Mesendoderm (in vitro differentiated cells): Measurements from ENCODE around the gene TAPT1.

Experiments used
- DNase-seq: peaks from one replicate; pipeline ENCODE4 v3.0.0; 2013
- H2AK5ac ChIP-seq: 2 replicates; pipeline ENCODE4 v1.6.1; 2013; ENCODE audit warnings: low read length, inconsistent platforms
- H2BK120ac ChIP-seq: 2 replicates; pipeline ENCODE4 v1.6.1; 2013; ENCODE audit warnings: low read depth, mild to moderate bottlenecking, low read length, moderate library complexity, mixed read lengths
- H2BK15ac ChIP-seq: replicated peaks from 2 replicates; pipeline ENCODE4 v1.6.1; 2013; ENCODE audit warnings: low read depth, mild to moderate bottlenecking, moderate library complexity
- H2BK5ac ChIP-seq: 2 replicates; pipeline ENCODE4 v1.6.1; 2013; ENCODE audit warnings: low read length, inconsistent platforms
- H3K18ac ChIP-seq: 2 replicates; pipeline ENCODE4 v1.6.1; 2013; ENCODE audit warnings: mild to moderate bottlenecking, low read length, mixed read lengths
- H3K23ac ChIP-seq: one replicate; pipeline ENCODE4 v1.6.1; 2013; ENCODE audit warnings: low read length
- H3K27ac ChIP-seq: 2 replicates; pipeline ENCODE4 v1.5.1; 2013; ENCODE audit warnings: low read depth, mild to moderate bottlenecking, inconsistent platforms, low read length, moderate library complexity
- H3K27me3 ChIP-seq: 2 replicates; pipeline ENCODE4 v1.6.1; 2013; ENCODE audit warnings: low read length, control low read depth, mild to moderate bottlenecking, inconsistent platforms; ENCODE audit not compliant: insufficient read depth, poor library complexity
- H3K36me3 ChIP-seq: 2 replicates; pipeline ENCODE4 v1.6.1; 2013; ENCODE audit warnings: low read length, inconsistent platforms; ENCODE audit not compliant: control insufficient read depth, insufficient read depth
- H3K4ac ChIP-seq: one replicate; pipeline ENCODE4 v1.6.1; 2013; ENCODE audit warnings: low read depth, mild to moderate bottlenecking, low read length, moderate library complexity
- H3K4me1 ChIP-seq: 2 replicates; pipeline ENCODE4 v1.6.1; 2013; ENCODE audit warnings: low read depth, low read length, inconsistent platforms; ENCODE audit not compliant: control insufficient read depth
- H3K4me2 ChIP-seq: 2 replicates; pipeline ENCODE4 v1.6.1; 2013; ENCODE audit warnings: low read length
- H3K4me3 ChIP-seq: 2 replicates; pipeline ENCODE4 v1.5.1; 2013; ENCODE audit warnings: mild to moderate bottlenecking, low read length
- H3K56ac ChIP-seq: one replicate; pipeline ENCODE4 v1.6.1; 2013; ENCODE audit warnings: low read length
- H3K79me1 ChIP-seq: 2 replicates; pipeline ENCODE4 v1.6.1; 2013; ENCODE audit warnings: low read length, inconsistent platforms
- H3K79me2 ChIP-seq: 2 replicates; pipeline ENCODE4 v1.6.1; 2013; ENCODE audit warnings: mild to moderate bottlenecking, low read length; ENCODE audit not compliant: control insufficient read depth, insufficient read depth
- H3K9ac ChIP-seq: 2 replicates; pipeline ENCODE4 v1.6.1; 2013; ENCODE audit warnings: low read length, inconsistent platforms
- H4K5ac ChIP-seq: one replicate; pipeline ENCODE4 v1.6.1; 2013; ENCODE audit warnings: low read length
- H4K8ac ChIP-seq: one replicate; pipeline ENCODE4 v1.6.1; 2013; ENCODE audit warnings: low read depth, mild to moderate bottlenecking, control low read depth, low read length, moderate library complexity
- WGBS: extraction: QIAGEN DNeasy Blood & Tissue Kit; methylation state at CpG from one replicate; pipeline ENCODE4 v1.1.7; 2013; ENCODE audit warnings: low lambda C conversion rate, missing lambda C conversion rate; ENCODE audit not compliant: insufficient coverage; ENCODE audit errors: extremely low coverage; 5-methylcytosine and 5-hydroxymethylcytosine counted together

The TAPT1 gene

GRCh38 chr4:16253127-16253960, 27.1 kb upstream of the TAPT1 start:
- Histone ChIP-seq H2AK5ac (no peak overlapping the region), H4K5ac (no peak overlapping the region), H3K79me2 (no peaks in the 10 kb centered on the region), H3K4me2 (no peak overlapping the region), H3K79me1 (no peaks in the 10 kb centered on the region), H3K4me1 (no peaks in the 10 kb centered on the region), H3K56ac (no peak overlapping the region), H3K4me3 (no peak overlapping the region), H3K9ac (no peak overlapping the region), H3K27me3 (no peaks in the 10 kb centered on the region), H4K8ac (no peak overlapping the region), H3K23ac (no peak overlapping the region), H2BK15ac (no peak overlapping the region), H3K27ac (no peak overlapping the region), H2BK5ac (no peak overlapping the region), H3K18ac (no peak overlapping the region), H3K36me3 (no peaks in the 10 kb centered on the region), H3K4ac (no peak overlapping the region), H2BK120ac (no peak overlapping the region)
- no CpG with 5 or more reads among the region's 2 CpGs for WGBS
- no peak for DNase-seq

GRCh38 chr4:16250661-16251365, 24.5 kb upstream of the TAPT1 start:
- Histone ChIP-seq H3K4ac (no peak overlapping the region), H3K9ac (no peak overlapping the region), H3K4me3 (no peak overlapping the region), H3K23ac (no peak overlapping the region), H3K27me3 (no peaks in the 10 kb centered on the region), H3K79me1 (no peaks in the 10 kb centered on the region), H2BK5ac (no peak overlapping the region), H3K18ac (no peak overlapping the region), H3K4me1 (peaks cover 3% of the 10 kb centered on the region), H3K36me3 (no peaks in the 10 kb centered on the region), H2BK120ac (no peak overlapping the region), H3K27ac (no peak overlapping the region), H3K4me2 (no peak overlapping the region), H4K8ac (no peak overlapping the region), H4K5ac (no peak overlapping the region), H2AK5ac (no peak overlapping the region), H3K56ac (no peak overlapping the region), H2BK15ac (no peak overlapping the region), H3K79me2 (no peaks in the 10 kb centered on the region)
- no CpG with 5 or more reads among the region's 6 CpGs for WGBS
- peak; percentile 22 for DNase-seq

- no CpG with 5 or more reads among the region's 2 CpGs for WGBS
- H3K18ac ChIP-seq: no peak overlapping the region
- no peaks in the 10 kb centered on the region for H3K79me2 ChIP-seq
- no peak overlapping the region for H3K56ac ChIP-seq
- no peak overlapping the region for H2BK5ac ChIP-seq
- H3K27me3 ChIP-seq: no peaks in the 10 kb centered on the region
- no peak overlapping the region for H3K27ac ChIP-seq
- no peak overlapping the region for H3K4me3 ChIP-seq
- H3K4me1 ChIP-seq: peaks cover 3% of the 10 kb centered on the region
- no peak for DNase-seq
- no peaks in the 10 kb centered on the region for H3K36me3 ChIP-seq
- H4K5ac ChIP-seq: no peak overlapping the region
- no peak overlapping the region for H2BK15ac ChIP-seq
- H3K79me1 ChIP-seq: no peaks in the 10 kb centered on the region
- H4K8ac ChIP-seq: no peak overlapping the region
- no peak overlapping the region for H3K9ac ChIP-seq
- no peak overlapping the region for H2BK120ac ChIP-seq
- H3K4ac ChIP-seq: no peak overlapping the region
- H3K23ac ChIP-seq: no peak overlapping the region
- H2AK5ac ChIP-seq: no peak overlapping the region
- no peak overlapping the region for H3K4me2 ChIP-seq
Observed at GRCh38 chr4:16248605-16249004, 22.3 kb upstream of the TAPT1 start.

- Histone ChIP-seq H2BK15ac (no peak overlapping the region), H2AK5ac (no peak overlapping the region), H3K27ac (no peak overlapping the region), H3K18ac (no peak overlapping the region), H3K4me2 (no peak overlapping the region), H2BK120ac (no peak overlapping the region), H3K23ac (no peak overlapping the region), H3K27me3 (no peaks in the 10 kb centered on the region), H3K4me1 (peaks cover 3% of the 10 kb centered on the region), H3K56ac (no peak overlapping the region), H2BK5ac (no peak overlapping the region), H4K5ac (no peak overlapping the region), H3K9ac (no peak overlapping the region), H3K36me3 (no peaks in the 10 kb centered on the region), H3K4me3 (no peak overlapping the region), H4K8ac (no peak overlapping the region), H3K79me2 (no peaks in the 10 kb centered on the region), H3K79me1 (no peaks in the 10 kb centered on the region), H3K4ac (no peak overlapping the region)
- no CpG with 5 or more reads among the region's 1 CpG for WGBS
- peak; percentile 78 for DNase-seq
Observed at GRCh38 chr4:16245241-16245640, 19.0 kb upstream of the TAPT1 start.

DNA sequence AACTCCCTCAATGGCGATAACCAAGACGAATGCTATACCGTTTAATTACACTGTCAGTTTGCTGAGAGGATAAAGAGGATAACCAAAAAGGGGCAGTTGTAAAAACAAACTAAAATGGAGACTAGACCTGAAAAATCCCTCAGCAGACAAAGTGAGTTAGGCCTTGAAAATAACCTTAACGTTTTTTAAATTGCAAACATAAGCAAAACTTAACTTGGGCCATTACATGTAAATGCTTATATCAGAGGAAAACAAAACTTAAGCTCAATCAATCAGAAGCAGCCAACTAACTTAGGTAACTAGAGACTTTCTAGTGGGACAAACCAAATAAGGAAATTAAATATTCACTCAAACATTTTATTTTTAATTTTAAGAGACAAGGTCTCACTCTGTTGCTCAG, 17.0 kb upstream of the TAPT1 start:
- Histone ChIP-seq H2AK5ac (no peak overlapping the region), H3K36me3 (no peaks in the 10 kb centered on the region), H3K4me1 (peaks cover 3% of the 10 kb centered on the region), H4K8ac (no peak overlapping the region), H3K4me3 (no peak overlapping the region), H3K4me2 (no peak overlapping the region), H3K4ac (no peak overlapping the region), H3K9ac (no peak overlapping the region), H3K79me1 (no peaks in the 10 kb centered on the region), H3K56ac (no peak overlapping the region), H3K18ac (no peak overlapping the region), H3K23ac (no peak overlapping the region), H3K27me3 (no peaks in the 10 kb centered on the region), H2BK120ac (no peak overlapping the region), H3K79me2 (no peaks in the 10 kb centered on the region), H4K5ac (no peak overlapping the region), H3K27ac (no peak overlapping the region), H2BK5ac (no peak overlapping the region), H2BK15ac (no peak overlapping the region)
- no CpG with 5 or more reads among the region's 4 CpGs for WGBS
- DNase-seq: no peak
